Calu3 (cell line): Measurements from ENCODE around the gene GLYR1. TPM values are rescaled to one million over a fixed set of nuclear protein-coding genes. Genes with fewer than 3 reads are reported as not detected.

Experiments
- BruUV-seq: library from RNA; stranded (reverse); fragments of 400-500 nt; replicated peaks from 2 replicates; lab custom pipeline; 2021; lab: Mats Ljungman, UMichigan
- CTCF ChIA-PET: fragments of 300-600 bp; sonication (Branson Sonifier 250); formaldehyde crosslinking; loops from one replicate; lab custom pipeline; 2022; ENCODE audit warnings: antibody characterized with exemption; lab: Charles Lee
- DNase-seq: peaks from one replicate; pipeline ENCODE4 v3.0.0; 2022
- H3K27ac Mint-ChIP-seq: one replicate; pipeline ENCODE4 v1.8.0; 2022; ENCODE audit warnings: mixed read lengths; ENCODE audit not compliant: unreplicated experiment
- H3K27me3 Mint-ChIP-seq: one replicate; pipeline ENCODE4 v1.8.0; 2022; ENCODE audit warnings: mixed read lengths; ENCODE audit not compliant: unreplicated experiment
- H3K36me3 Mint-ChIP-seq: one replicate; pipeline ENCODE4 v1.8.0; 2022; ENCODE audit warnings: mild to moderate bottlenecking, moderate library complexity, mixed read lengths; ENCODE audit not compliant: insufficient read depth, unreplicated experiment
- H3K4me1 Mint-ChIP-seq: one replicate; pipeline ENCODE4 v1.8.0; 2022; ENCODE audit warnings: mild to moderate bottlenecking, low read depth, mixed read lengths; ENCODE audit not compliant: unreplicated experiment
- H3K4me3 Mint-ChIP-seq: one replicate; pipeline ENCODE4 v1.8.0; 2022; ENCODE audit warnings: mild to moderate bottlenecking, low read depth, moderate library complexity, mixed read lengths; ENCODE audit not compliant: unreplicated experiment
- H3K9me3 Mint-ChIP-seq: one replicate; pipeline ENCODE4 v1.8.0; 2022; ENCODE audit warnings: low read depth, mixed read lengths; ENCODE audit not compliant: unreplicated experiment
- CTCF ChIP-seq: fragments of 200-600 bp; IDR thresholded peaks from one replicate; pipeline ENCODE4 v1.8.0; 2022; ENCODE audit warnings: antibody characterized with exemption; ENCODE audit not compliant: unreplicated experiment
- intact Hi-C: fragments of 100-400 bp; cut with micrococcal nuclease; formaldehyde crosslinking; loops from one replicate; pipeline ENCODE4 v1.10.0; 2022; ENCODE audit not compliant: unreplicated experiment
- total RNA-seq: library from RNA; stranded (reverse); gene quantifications from 2 replicates; pipeline ENCODE4 v1.2.3, GENCODE V29; 2022

The GLYR1 gene
- total RNA-seq, 1 experiment from 2014 or later: 158 TPM

- intact Hi-C loops: no loop called here
Observed at GRCh38 chr16:4795828-4796572, 51.1 kb downstream of the GLYR1 start.

GRCh38 chr16:4795181-4795827 is 51.8 kb downstream of the GLYR1 start, which contains the start of gene SMIM22:
Gene SMIM22 (plus strand): TSS chr16:4795369. CDS start chr16:4795735, 366 bp downstream.
- intact Hi-C loops: no loop called here
- no peak for TF ChIP-seq CTCF
- peak; percentile 92 for DNase-seq
- H3K36me3 Mint-ChIP-seq: peaks cover 56% of the 10 kb centered on the region
- no peaks in the 10 kb centered on the region for H3K27me3 Mint-ChIP-seq
- no peaks in the 10 kb centered on the region for H3K9me3 Mint-ChIP-seq
- H3K27ac Mint-ChIP-seq: peak within 1 kb of the TSS; percentile 83
- BruUV-seq: no TSS peak
- CTCF ChIA-PET: interaction anchor here (0.6 to 1.3 kb wide), 2 partner anchors 15 to 28 kb away, joined by 4 to 8 read pairs; no protein-coding TSS in a partner anchor
- peak within 1 kb of the TSS; percentile 83 for H3K4me3 Mint-ChIP-seq
- peaks cover 2% of the 10 kb centered on the region for H3K4me1 Mint-ChIP-seq

More at GRCh38 chr16:4795828-4796572, 51.1 kb downstream of the GLYR1 start:
- H3K36me3 Mint-ChIP-seq: peaks cover 57% of the 10 kb centered on the region
- no peak for TF ChIP-seq CTCF
- DNase-seq: peak; percentile 29
- no peaks in the 10 kb centered on the region for H3K27me3 Mint-ChIP-seq
- H3K4me1 Mint-ChIP-seq: peaks cover 9% of the 10 kb centered on the region
- BruUV-seq: TSS peak; percentile 81
- peak overlapping the region; percentile 83 for H3K4me3 Mint-ChIP-seq
- no peaks in the 10 kb centered on the region for H3K9me3 Mint-ChIP-seq
- CTCF ChIA-PET: interaction anchor here (1.3 kb wide), 1 partner anchor 28 kb away, joined by 4 read pairs; no protein-coding TSS in a partner anchor
- peak overlapping the region; percentile 83 for H3K27ac Mint-ChIP-seq

- Mint-ChIP-seq H3K9me3 (no peaks in the 10 kb centered on the region), H3K27me3 (no peaks in the 10 kb centered on the region), H3K4me3 (no peak overlapping the region), H3K4me1 (peaks cover 22% of the 10 kb centered on the region), H3K36me3 (peaks cover 38% of the 10 kb centered on the region), H3K27ac (no peak overlapping the region)
- CTCF ChIA-PET: no interaction called here
- intact Hi-C loops: no loop called here
- BruUV-seq: no TSS peak
- TF ChIP-seq CTCF: no peak
- no peak for DNase-seq
Observed at GRCh38 chr16:4792951-4793513, 54.1 kb downstream of the GLYR1 start.

- Mint-ChIP-seq H3K4me1 (peaks cover 27% of the 10 kb centered on the region), H3K4me3 (no peak overlapping the region), H3K36me3 (peaks cover 23% of the 10 kb centered on the region), H3K27me3 (no peaks in the 10 kb centered on the region), H3K9me3 (no peaks in the 10 kb centered on the region), H3K27ac (peak overlapping the region; percentile 61)
- no peak for TF ChIP-seq CTCF
- intact Hi-C loops: no loop called here
- DNase-seq: no peak
- CTCF ChIA-PET: no interaction called here
- BruUV-seq: no TSS peak
Observed at GRCh38 chr16:4790871-4791270, 56.2 kb downstream of the GLYR1 start.
